ENCODE data around the gene MTMR12. TPM values are rescaled to one million over a fixed set of nuclear protein-coding genes. Genes with fewer than 3 reads are reported as not detected.

MTMR12 gene
- total and polyA plus RNA-seq, 2 experiments from 2014 or later: 18.3 to 51.6 TPM

DNA sequence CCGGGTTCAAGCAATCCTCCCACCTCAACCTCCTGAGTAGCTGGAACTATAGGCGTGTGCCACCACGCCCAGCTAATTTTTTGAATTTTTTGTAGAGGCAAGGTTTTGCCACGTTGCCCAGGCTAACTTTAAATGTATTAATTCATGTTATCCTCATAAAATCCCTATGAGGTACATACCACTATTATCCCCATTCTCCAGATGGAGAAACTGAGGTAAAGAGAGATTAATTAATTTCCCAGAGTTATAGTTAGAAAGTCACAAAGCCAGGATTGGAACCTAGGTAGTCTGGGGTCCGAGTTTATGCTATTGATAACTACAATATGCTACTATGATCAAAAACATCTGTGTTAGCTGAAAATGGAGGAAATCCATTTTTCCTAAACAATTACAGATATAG is 106.7 kb downstream of the MTMR12 start:
- Histone ChIP-seq H3K4me2 (no peak overlapping the region), H3F3A (replicated peaks; ENCODE audit: low read depth) (no peaks in the 10 kb centered on the region), H4K20me1 (replicated peaks; ENCODE audit: insufficient read depth) (no peaks in the 10 kb centered on the region), H3K9me2 (ENCODE audit: insufficient read depth) (no peaks in the 10 kb centered on the region), H3K27ac (ENCODE audit: low read depth) (no peak overlapping the region), H3K36me3 (ENCODE audit: insufficient read depth) (no peaks in the 10 kb centered on the region), H2AFZ (no peak overlapping the region), H3K79me2 (replicated peaks; ENCODE audit: insufficient read depth) (no peaks in the 10 kb centered on the region), H3K4me3 (no peak overlapping the region), H3K4me1 (ENCODE audit: insufficient read depth) (0 out of 2 replicates have a peak, but pooled peaks cover 4% of the 10 kb centered on the region), H3K27me3 (ENCODE audit: insufficient read depth) (no peaks in the 10 kb centered on the region)
- no peak overlapping the region for H3K27ac Mint-ChIP-seq
- TF ChIP-seq, protein P1, sequence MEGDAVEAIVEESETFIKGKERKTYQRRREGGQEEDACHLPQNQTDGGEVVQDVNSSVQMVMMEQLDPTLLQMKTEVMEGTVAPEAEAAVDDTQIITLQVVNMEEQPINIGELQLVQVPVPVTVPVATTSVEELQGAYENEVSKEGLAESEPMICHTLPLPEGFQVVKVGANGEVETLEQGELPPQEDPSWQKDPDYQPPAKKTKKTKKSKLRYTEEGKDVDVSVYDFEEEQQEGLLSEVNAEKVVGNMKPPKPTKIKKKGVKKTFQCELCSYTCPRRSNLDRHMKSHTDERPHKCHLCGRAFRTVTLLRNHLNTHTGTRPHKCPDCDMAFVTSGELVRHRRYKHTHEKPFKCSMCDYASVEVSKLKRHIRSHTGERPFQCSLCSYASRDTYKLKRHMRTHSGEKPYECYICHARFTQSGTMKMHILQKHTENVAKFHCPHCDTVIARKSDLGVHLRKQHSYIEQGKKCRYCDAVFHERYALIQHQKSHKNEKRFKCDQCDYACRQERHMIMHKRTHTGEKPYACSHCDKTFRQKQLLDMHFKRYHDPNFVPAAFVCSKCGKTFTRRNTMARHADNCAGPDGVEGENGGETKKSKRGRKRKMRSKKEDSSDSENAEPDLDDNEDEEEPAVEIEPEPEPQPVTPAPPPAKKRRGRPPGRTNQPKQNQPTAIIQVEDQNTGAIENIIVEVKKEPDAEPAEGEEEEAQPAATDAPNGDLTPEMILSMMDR (conservative IDR thresholded peaks at IDR 0.05; ENCODE audit: low read depth in 2 of 2): no peak
- TF ChIP-seq EZH2phosphoT487 (IDR thresholded peaks at IDR 0.05; ENCODE audit: unreplicated experiment) (no peak), JUNB (IDR thresholded peaks at IDR 0.05; ENCODE audit: unreplicated experiment) (no peak), ZNF114 (CRISPR knock-in tag; IDR thresholded peaks at IDR 0.05) (no peak), POLR2AphosphoS5 (IDR thresholded peaks at IDR 0.05; ENCODE audit: low read depth) (no peak), ZNF331 (CRISPR knock-in tag; IDR thresholded peaks at IDR 0.05; ENCODE audit: low read depth) (no peak), STAT1 (IDR thresholded peaks at IDR 0.05; ENCODE audit: unreplicated experiment) (no peak), NANOG (IDR thresholded peaks at IDR 0.05; ENCODE audit: borderline replicate concordance) (no peak), CREB1 (CRISPR knock-in tag; IDR thresholded peaks at IDR 0.05; ENCODE audit: low read depth) (no peak), EZH2 (IDR thresholded peaks at IDR 0.05; ENCODE audit: low read depth, unreplicated experiment) (no peak)
- TF ChIP-seq, protein P2, sequence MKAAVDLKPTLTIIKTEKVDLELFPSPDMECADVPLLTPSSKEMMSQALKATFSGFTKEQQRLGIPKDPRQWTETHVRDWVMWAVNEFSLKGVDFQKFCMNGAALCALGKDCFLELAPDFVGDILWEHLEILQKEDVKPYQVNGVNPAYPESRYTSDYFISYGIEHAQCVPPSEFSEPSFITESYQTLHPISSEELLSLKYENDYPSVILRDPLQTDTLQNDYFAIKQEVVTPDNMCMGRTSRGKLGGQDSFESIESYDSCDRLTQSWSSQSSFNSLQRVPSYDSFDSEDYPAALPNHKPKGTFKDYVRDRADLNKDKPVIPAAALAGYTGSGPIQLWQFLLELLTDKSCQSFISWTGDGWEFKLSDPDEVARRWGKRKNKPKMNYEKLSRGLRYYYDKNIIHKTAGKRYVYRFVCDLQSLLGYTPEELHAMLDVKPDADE (IDR thresholded peaks at IDR 0.05): no peak
- TF ChIP-seq, protein P3, sequence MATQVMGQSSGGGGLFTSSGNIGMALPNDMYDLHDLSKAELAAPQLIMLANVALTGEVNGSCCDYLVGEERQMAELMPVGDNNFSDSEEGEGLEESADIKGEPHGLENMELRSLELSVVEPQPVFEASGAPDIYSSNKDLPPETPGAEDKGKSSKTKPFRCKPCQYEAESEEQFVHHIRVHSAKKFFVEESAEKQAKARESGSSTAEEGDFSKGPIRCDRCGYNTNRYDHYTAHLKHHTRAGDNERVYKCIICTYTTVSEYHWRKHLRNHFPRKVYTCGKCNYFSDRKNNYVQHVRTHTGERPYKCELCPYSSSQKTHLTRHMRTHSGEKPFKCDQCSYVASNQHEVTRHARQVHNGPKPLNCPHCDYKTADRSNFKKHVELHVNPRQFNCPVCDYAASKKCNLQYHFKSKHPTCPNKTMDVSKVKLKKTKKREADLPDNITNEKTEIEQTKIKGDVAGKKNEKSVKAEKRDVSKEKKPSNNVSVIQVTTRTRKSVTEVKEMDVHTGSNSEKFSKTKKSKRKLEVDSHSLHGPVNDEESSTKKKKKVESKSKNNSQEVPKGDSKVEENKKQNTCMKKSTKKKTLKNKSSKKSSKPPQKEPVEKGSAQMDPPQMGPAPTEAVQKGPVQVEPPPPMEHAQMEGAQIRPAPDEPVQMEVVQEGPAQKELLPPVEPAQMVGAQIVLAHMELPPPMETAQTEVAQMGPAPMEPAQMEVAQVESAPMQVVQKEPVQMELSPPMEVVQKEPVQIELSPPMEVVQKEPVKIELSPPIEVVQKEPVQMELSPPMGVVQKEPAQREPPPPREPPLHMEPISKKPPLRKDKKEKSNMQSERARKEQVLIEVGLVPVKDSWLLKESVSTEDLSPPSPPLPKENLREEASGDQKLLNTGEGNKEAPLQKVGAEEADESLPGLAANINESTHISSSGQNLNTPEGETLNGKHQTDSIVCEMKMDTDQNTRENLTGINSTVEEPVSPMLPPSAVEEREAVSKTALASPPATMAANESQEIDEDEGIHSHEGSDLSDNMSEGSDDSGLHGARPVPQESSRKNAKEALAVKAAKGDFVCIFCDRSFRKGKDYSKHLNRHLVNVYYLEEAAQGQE (IDR thresholded peaks at IDR 0.05; ENCODE audit: unreplicated experiment): no peak
- H3K27me3 Mint-ChIP-seq (ENCODE audit: insufficient read depth, low read depth, poor library complexity): peaks cover 8% of the 10 kb centered on the region
- peaks cover 3% of the 10 kb centered on the region; the same call in 2 of the 3 replicates for H3K4me1 Mint-ChIP-seq
- ATAC-seq: no peak
- H3K36me3 Mint-ChIP-seq (ENCODE audit: low read depth): peaks cover 16% of the 10 kb centered on the region
- DNase-seq (ENCODE audit: low spot score): no peak
- no peak overlapping the region for H3K4me3 Mint-ChIP-seq
- peaks cover 25% of the 10 kb centered on the region for H3K9me3 Mint-ChIP-seq

Data from GM23338 (cell line).